ENCODE measurements around the gene BMERB1. TPM values are rescaled to one million over a fixed set of nuclear protein-coding genes. Genes with fewer than 3 reads are reported as not detected.
"Not testable (repeated sequence)": the region's sequence is repeated elsewhere in the genome, so short reads cannot be mapped to it uniquely, and the experiment has no call there.

Gene BMERB1
- 10 to 100 TPM in 1 of 4 donors, 1 to 10 TPM in 2, under 1 TPM in 1; 0.89 to 20.9 (median 4.7) TPM for polyA plus RNA-seq
- long read RNA-seq, donor 1, result 0 reads
- long read RNA-seq, donor 2, partial matches to known transcripts, result 0 of 1 reads
- long read RNA-seq, donor 2, other reads (novel, unspliced or antisense), result 0 of 1 reads
- long read RNA-seq, donor 3, partial matches to known transcripts, result 0 of 3 reads
- long read RNA-seq, donor 3, other reads (novel, unspliced or antisense), result 0 of 3 reads
- long read RNA-seq, donor 4, result 0 reads
- long read RNA-seq, donor 5, result 0 reads
- long read RNA-seq, donor 6, partial matches to known transcripts, result 0 of 2 reads
- long read RNA-seq, donor 6, other reads (novel, unspliced or antisense), result 0 of 2 reads
- long read RNA-seq, donor 7, transcript C16orf45-201 (6 exons, 2,404 nt), result major isoform, 16 of 16 reads
- long read RNA-seq, donor 7, partial matches to known transcripts, result 0 of 16 reads
- long read RNA-seq, donor 7, other reads (novel, unspliced or antisense), result 0 of 16 reads
- long read RNA-seq, donor 8, partial matches to known transcripts, result 0 of 2 reads
- long read RNA-seq, donor 8, other reads (novel, unspliced or antisense), result 0 of 2 reads
- long read RNA-seq, donor 9, result 0 reads
- long read RNA-seq, donor 10, transcript C16orf45-201 (6 exons, 2,404 nt), result major isoform, 11 of 35 reads
- long read RNA-seq, donor 10, partial matches to known transcripts, result 24 of 35 reads
- long read RNA-seq, donor 10, other reads (novel, unspliced or antisense), result 0 of 35 reads

DNA sequence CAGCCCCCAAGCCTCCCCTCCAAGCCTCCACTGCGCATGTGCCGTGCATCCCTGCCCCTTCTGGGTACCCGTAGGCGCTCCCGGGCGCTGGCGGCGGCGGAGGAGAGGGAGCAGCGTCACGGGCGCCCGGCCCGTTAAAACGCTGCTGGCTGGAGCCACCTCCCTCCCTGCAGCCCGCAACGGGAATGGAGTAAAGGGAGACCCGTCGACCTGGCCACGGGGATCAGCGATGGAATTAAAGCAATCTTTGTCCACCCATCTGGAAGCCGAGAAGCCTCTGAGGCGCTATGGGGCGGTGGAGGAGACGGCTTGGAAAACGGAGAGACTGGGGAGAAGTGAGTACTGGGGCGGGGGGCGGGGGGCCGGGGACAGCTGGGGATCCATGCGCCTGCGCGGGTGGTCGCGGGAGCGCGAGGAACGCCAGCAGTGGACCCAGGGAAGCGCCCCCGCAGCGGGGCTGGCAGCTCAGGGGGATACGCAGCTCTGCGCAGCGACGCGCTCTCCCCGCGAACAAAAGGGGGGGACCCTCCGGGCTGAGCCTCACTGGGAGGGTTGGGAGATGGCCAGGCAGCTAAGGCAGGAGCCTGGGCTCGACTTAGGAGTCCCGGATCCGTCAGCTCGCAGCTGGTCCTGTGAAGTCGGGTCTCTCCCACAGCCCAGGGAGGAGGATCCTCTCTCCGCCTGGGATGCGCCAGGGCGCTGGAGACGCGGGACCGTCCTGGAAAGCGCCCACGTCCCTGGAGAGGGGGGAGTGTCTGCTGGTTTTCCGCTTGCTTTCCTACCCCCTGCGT lies at the start of gene BMERB1:
Gene BMERB1, plus strand, starts transcription at position 164 of the 791 bp plus-strand sequence. Its CDS starts 66 bp downstream, at position 230.
- DNase-seq (peak in 1 of 2 donors; percentile 50), FAIRE-seq (no peak)
- H3K27ac ChIP-seq (ENCODE audit: low read depth in 1 of 3, low read length in 2 of 3), result peak within 1 kb of the TSS; percentile 16 to 64 (median 24)
- H3K36me3 ChIP-seq (ENCODE audit: control insufficient read depth in 3 of 3, insufficient read depth in 2 of 3, low read depth in 1 of 3, low read length in 3 of 3), result no peaks in the 10 kb centered on the region
- peaks cover 8 to 34% (median 11%) of the 10 kb centered on the region in 3 donors for H3K27me3 ChIP-seq (ENCODE audit: control insufficient read depth in 3 of 3, insufficient read depth in 3 of 3, low read length in 3 of 3)
- H3K4me3 ChIP-seq (ENCODE audit: low read depth in 1 of 3, low read length in 3 of 3), result peak within 1 kb of the TSS; percentile 14 to 56 (median 54)
- 0 to 1% (median 1%) methylated on average over 60 to 63 of the region's 63 CpGs for WGBS, 3 donors
- H3K4me1 ChIP-seq (ENCODE audit: control insufficient read depth in 3 of 3, insufficient read depth in 2 of 3, low read depth in 1 of 3, low read length in 2 of 3), result peaks cover 0 to 4% (median 0%) of the 10 kb centered on the region in 3 donors
- H3K9me3 ChIP-seq (ENCODE audit: control insufficient read depth in 2 of 2, insufficient read depth in 1 of 2, low read depth in 1 of 2, low read length in 1 of 2), result no peaks in the 10 kb centered on the region

DNA sequence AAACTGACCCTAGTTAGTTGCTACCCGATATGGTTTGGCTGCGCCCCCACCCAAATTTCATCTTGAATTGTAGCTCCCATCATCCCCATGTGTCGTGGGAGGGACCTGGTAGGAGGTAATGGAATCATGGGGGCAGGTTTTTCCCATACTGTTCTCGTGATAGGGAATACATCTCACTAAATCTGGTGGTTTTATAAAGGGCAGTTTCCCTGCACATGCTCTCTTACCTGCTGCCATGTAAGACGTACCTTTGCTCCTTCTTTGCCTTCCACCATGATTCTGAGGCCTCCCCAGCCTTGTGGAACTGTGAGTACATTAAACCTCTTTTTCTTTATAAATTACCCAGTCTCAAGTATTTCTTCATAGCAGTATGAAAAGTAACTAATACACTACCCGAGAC lies 46.3 kb upstream of the BMERB1 start:
- not testable (repeated sequence) for H3K9me3 ChIP-seq (ENCODE audit: control insufficient read depth in 2 of 2, insufficient read depth in 1 of 2, low read depth in 1 of 2, low read length in 1 of 2); DNase-seq; H3K27ac ChIP-seq (ENCODE audit: low read depth in 1 of 3, low read length in 2 of 3); FAIRE-seq; H3K4me1 ChIP-seq (ENCODE audit: control insufficient read depth in 3 of 3, insufficient read depth in 2 of 3, low read depth in 1 of 3, low read length in 2 of 3); H3K36me3 ChIP-seq (ENCODE audit: control insufficient read depth in 3 of 3, insufficient read depth in 2 of 3, low read depth in 1 of 3, low read length in 3 of 3); H3K27me3 ChIP-seq (ENCODE audit: control insufficient read depth in 3 of 3, insufficient read depth in 3 of 3, low read length in 3 of 3); H3K4me3 ChIP-seq (ENCODE audit: low read depth in 1 of 3, low read length in 3 of 3)
- 77 to 87% (median 84%) methylated on average over 6 of the region's 6 CpGs for WGBS, 3 donors

DNA sequence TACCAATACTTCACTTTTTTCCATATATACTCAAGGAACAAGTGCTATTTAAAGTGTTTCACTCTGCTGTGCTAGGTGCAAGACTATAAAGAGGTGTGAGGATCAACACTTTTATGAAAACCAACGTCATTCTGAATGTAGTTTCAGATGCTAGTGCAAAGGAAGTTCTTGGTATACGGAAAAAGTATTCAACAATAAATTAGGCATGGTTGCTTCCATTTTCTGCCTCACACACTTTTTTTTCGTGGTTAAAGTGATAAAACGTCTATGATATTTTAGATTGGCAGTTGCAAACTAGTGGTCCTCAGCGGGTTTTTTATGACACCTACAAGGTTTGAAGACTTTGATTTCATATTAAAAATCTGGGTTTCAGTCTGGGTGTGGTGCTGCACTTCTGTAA lies 44.5 kb upstream of the BMERB1 start:
- not testable (repeated sequence) for H3K4me3 ChIP-seq (ENCODE audit: low read depth in 1 of 3, low read length in 3 of 3); DNase-seq; H3K27ac ChIP-seq (ENCODE audit: low read depth in 1 of 3, low read length in 2 of 3); H3K9me3 ChIP-seq (ENCODE audit: control insufficient read depth in 2 of 2, insufficient read depth in 1 of 2, low read depth in 1 of 2, low read length in 1 of 2); H3K4me1 ChIP-seq (ENCODE audit: control insufficient read depth in 3 of 3, insufficient read depth in 2 of 3, low read depth in 1 of 3, low read length in 2 of 3); H3K27me3 ChIP-seq (ENCODE audit: control insufficient read depth in 3 of 3, insufficient read depth in 3 of 3, low read length in 3 of 3); H3K36me3 ChIP-seq (ENCODE audit: control insufficient read depth in 3 of 3, insufficient read depth in 2 of 3, low read depth in 1 of 3, low read length in 3 of 3); FAIRE-seq
- WGBS, 3 donors, result 66 to 79% (median 70%) methylated on average over 5 of the region's 5 CpGs

DNA sequence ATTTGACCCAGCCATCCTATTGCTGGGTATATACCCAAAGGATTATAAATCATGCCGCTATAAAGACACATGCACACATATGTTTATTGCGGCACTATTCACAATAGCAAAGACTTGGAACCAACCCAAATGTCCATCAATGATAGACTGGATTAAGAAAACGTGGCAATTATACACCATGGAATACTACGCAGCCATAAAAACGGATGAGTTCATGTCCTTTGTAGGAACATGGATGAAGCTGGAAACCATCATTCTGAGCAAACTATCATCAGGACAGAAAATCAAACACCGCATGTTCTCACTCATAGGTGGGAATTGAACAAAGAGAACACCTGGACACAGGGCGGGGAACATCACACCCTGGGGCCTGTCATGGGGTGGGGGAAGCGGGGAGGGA lies 41.4 kb upstream of the BMERB1 start:
- H3K4me3 ChIP-seq (ENCODE audit: low read depth in 1 of 3, low read length in 3 of 3); H3K36me3 ChIP-seq (ENCODE audit: control insufficient read depth in 3 of 3, insufficient read depth in 2 of 3, low read depth in 1 of 3, low read length in 3 of 3); H3K27me3 ChIP-seq (ENCODE audit: control insufficient read depth in 3 of 3, insufficient read depth in 3 of 3, low read length in 3 of 3); FAIRE-seq; H3K27ac ChIP-seq (ENCODE audit: low read depth in 1 of 3, low read length in 2 of 3); H3K9me3 ChIP-seq (ENCODE audit: control insufficient read depth in 2 of 2, insufficient read depth in 1 of 2, low read depth in 1 of 2, low read length in 1 of 2); DNase-seq; H3K4me1 ChIP-seq (ENCODE audit: control insufficient read depth in 3 of 3, insufficient read depth in 2 of 3, low read depth in 1 of 3, low read length in 2 of 3): not testable (repeated sequence)
- WGBS, 3 donors, result 84 to 91% (median 84%) methylated on average over 6 to 7 of the region's 8 CpGs

DNA sequence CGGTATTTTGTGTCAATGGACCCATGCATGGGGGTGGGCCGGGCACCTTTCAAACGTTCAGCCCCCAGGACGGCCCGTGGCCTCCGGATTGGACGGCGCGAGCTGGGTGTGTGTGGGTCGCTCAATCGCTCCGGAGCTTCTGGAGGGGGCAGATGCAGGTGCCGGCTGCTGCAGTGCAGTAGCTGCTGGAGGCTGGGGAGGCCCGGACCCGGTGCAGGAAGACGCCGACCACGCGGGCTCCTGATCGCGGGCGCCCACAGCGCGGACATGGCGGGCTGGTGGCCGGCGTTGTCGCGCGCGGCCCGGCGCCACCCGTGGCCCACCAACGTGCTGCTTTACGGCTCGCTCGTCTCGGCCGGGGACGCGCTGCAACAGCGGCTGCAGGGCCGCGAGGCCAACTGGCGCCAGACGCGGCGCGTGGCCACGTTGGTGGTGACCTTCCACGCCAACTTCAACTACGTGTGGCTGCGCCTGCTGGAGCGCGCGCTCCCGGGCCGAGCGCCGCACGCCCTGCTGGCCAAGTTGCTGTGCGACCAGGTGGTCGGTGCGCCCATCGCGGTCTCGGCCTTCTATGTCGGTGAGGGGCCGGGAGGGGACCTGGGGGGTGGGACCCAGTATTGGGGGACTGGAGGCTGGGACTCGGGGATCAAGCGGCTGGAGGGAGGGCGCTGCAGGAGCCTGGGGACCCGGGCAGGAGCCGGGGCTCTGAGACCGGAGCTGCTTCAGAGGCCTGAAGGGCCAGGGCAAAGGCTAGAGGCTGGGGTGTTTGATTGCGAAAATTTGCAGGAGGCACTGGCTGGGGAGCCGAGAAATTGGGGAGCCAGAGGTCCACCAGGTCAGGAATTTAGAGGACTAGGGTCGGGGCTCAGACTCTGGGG lies 38.5 kb upstream of the BMERB1 start, which contains the start of gene MPV17L:
Gene MPV17L, plus strand, starts transcription at position 124 of the 878 bp plus-strand sequence. Its CDS starts 144 bp downstream, at position 268.
- peak within 1 kb of the TSS in 2 of 3 donors; percentile 31 to 43 for H3K27ac ChIP-seq (ENCODE audit: low read depth in 1 of 3, low read length in 2 of 3)
- DNase-seq, result peak; percentile 53
- H3K4me1 ChIP-seq (ENCODE audit: control insufficient read depth in 3 of 3, insufficient read depth in 2 of 3, low read depth in 1 of 3, low read length in 2 of 3), result peaks cover 0 to 11% (median 0%) of the 10 kb centered on the region in 3 donors
- 2 to 4% (median 4%) methylated on average over 52 to 79 of the region's 79 CpGs for WGBS, 3 donors
- H3K27me3 ChIP-seq (ENCODE audit: control insufficient read depth in 3 of 3, insufficient read depth in 3 of 3, low read length in 3 of 3); FAIRE-seq; H3K9me3 ChIP-seq (ENCODE audit: control insufficient read depth in 2 of 2, insufficient read depth in 1 of 2, low read depth in 1 of 2, low read length in 1 of 2); H3K36me3 ChIP-seq (ENCODE audit: control insufficient read depth in 3 of 3, insufficient read depth in 2 of 3, low read depth in 1 of 3, low read length in 3 of 3): not testable (repeated sequence)
- peak within 1 kb of the TSS; percentile 36 to 68 (median 38) for H3K4me3 ChIP-seq (ENCODE audit: low read depth in 1 of 3, low read length in 3 of 3)

DNA sequence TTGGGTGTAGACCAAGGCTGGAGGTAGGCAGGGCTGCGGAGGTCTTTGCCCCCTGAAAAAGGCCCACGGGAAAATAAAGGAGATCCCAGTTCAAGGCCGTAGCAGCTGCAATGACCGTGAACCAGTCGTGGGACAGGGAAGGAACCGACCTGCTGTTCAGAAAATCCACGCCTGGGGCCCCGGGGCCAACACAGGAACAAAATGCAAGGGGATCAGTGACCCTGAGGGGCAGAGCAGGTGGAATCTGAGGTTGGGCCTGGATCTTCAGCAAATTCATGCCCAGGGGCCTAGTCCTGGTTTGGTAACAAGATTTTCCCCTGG lies 37.9 kb upstream of the BMERB1 start:
- not testable (repeated sequence) for FAIRE-seq; DNase-seq; H3K9me3 ChIP-seq (ENCODE audit: control insufficient read depth in 2 of 2, insufficient read depth in 1 of 2, low read depth in 1 of 2, low read length in 1 of 2); H3K36me3 ChIP-seq (ENCODE audit: control insufficient read depth in 3 of 3, insufficient read depth in 2 of 3, low read depth in 1 of 3, low read length in 3 of 3); H3K27me3 ChIP-seq (ENCODE audit: control insufficient read depth in 3 of 3, insufficient read depth in 3 of 3, low read length in 3 of 3)
- peak overlapping the region; percentile 36 to 68 (median 38) for H3K4me3 ChIP-seq (ENCODE audit: low read depth in 1 of 3, low read length in 3 of 3)
- peak overlapping the region in 1 of 3 donors; percentile 20 for H3K27ac ChIP-seq (ENCODE audit: low read depth in 1 of 3, low read length in 2 of 3)
- H3K4me1 ChIP-seq (ENCODE audit: control insufficient read depth in 3 of 3, insufficient read depth in 2 of 3, low read depth in 1 of 3, low read length in 2 of 3), result peaks cover 0 to 11% (median 0%) of the 10 kb centered on the region in 3 donors
- WGBS, 3 donors, result 27 to 65% (median 36%) methylated on average over 8 of the region's 8 CpGs

DNA sequence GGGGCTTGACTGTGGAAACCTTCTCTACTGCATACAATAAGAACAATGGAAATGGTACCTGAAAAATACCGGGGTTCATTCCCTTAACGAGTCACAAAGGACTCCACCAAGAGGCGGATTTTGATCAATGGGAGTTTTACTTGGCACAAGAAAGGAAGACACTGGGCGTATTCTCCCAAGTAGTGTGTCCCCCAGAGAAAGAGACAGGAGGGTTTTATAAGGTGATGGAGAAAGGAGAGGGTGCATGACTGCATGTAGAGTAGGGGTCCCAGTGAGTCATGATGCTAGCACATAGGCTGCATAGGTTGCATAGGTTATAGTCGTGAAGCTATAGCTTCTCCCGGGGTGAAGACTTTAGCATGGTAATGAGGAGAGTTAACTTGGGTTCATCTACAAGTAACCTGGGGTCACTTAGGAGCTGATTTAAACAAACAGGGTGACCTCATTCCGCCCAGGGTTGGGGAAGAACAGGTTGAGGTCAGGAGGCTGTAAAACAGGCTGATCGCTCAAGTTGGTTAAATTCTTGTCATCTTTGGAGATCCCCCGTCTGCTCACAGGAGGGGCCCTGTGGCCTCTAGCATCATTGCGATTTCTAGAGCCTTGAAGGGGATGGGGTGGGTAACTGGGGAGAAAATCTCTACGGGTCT lies 37.3 kb upstream of the BMERB1 start:
- Histone ChIP-seq H3K36me3 (ENCODE audit: control insufficient read depth in 3 of 3, insufficient read depth in 2 of 3, low read depth in 1 of 3, low read length in 3 of 3) (peaks cover 0 to 9% (median 0%) of the 10 kb centered on the region in 3 donors), H3K4me1 (ENCODE audit: control insufficient read depth in 3 of 3, insufficient read depth in 2 of 3, low read depth in 1 of 3, low read length in 2 of 3) (peaks cover 0 to 11% (median 0%) of the 10 kb centered on the region in 3 donors), H3K27ac (ENCODE audit: low read depth in 1 of 3, low read length in 2 of 3) (peak overlapping the region in 1 of 3 donors; percentile 11), H3K9me3 (ENCODE audit: control insufficient read depth in 2 of 2, insufficient read depth in 1 of 2, low read depth in 1 of 2, low read length in 1 of 2) (no peaks in the 10 kb centered on the region), H3K4me3 (ENCODE audit: low read depth in 1 of 3, low read length in 3 of 3) (peak overlapping the region in 1 of 3 donors; percentile 68), H3K27me3 (ENCODE audit: control insufficient read depth in 3 of 3, insufficient read depth in 3 of 3, low read length in 3 of 3) (no peaks in the 10 kb centered on the region)
- DNase-seq (no peak), FAIRE-seq (no peak)
- 57 to 78% (median 57%) methylated on average over 11 of the region's 11 CpGs for WGBS, 3 donors

Measured in small intestine (tissue), 16 donors.